Osteoblast (primary cell): Measurements from ENCODE around the gene RPRD1B. TPM values are rescaled to one million over a fixed set of nuclear protein-coding genes. Genes with fewer than 3 reads are reported as not detected.

ENCODE experiments used
- DNase-seq: peaks from one replicate; pipeline ENCODE4 v3.0.0; 2011; ENCODE audit warnings: low spot score, mixed read lengths; ENCODE audit not compliant: insufficient read length; ENCODE audit errors: missing footprints
- H2AFZ ChIP-seq: 2 replicates; pipeline ENCODE4 v1.6.0; 2011; ENCODE audit warnings: mild to moderate bottlenecking, low read length
- H3K27ac ChIP-seq: 2 replicates; pipeline ENCODE4 v1.5.1; 2011; ENCODE audit warnings: mild to moderate bottlenecking, low read depth, low read length, moderate library complexity
- H3K27me3 ChIP-seq: 2 replicates; pipeline ENCODE4 v1.6.0; 2012; ENCODE audit warnings: mild to moderate bottlenecking, control low read depth, inconsistent platforms, low read length, moderate library complexity; ENCODE audit not compliant: insufficient read depth
- H3K36me3 ChIP-seq: 2 replicates; pipeline ENCODE4 v1.5.1; 2011; ENCODE audit warnings: mild to moderate bottlenecking, low read length, control low read depth, moderate library complexity; ENCODE audit not compliant: insufficient read depth
- H3K4me1 ChIP-seq: 2 replicates; pipeline ENCODE4 v1.5.1; 2011; ENCODE audit warnings: mild to moderate bottlenecking, low read length, control low read depth, moderate library complexity; ENCODE audit not compliant: insufficient read depth
- H3K4me2 ChIP-seq: 2 replicates; pipeline ENCODE4 v1.6.0; 2011; ENCODE audit warnings: mild to moderate bottlenecking, low read length; ENCODE audit not compliant: insufficient read depth
- H3K4me3 ChIP-seq: fragments of 200-600 bp; sonication (generic); 3 replicates; pipeline ENCODE4 v1.5.1; 2012; ENCODE audit warnings: mild to moderate bottlenecking, low read length, inconsistent platforms; ENCODE audit not compliant: insufficient read depth
- H3K79me2 ChIP-seq: 2 replicates; pipeline ENCODE4 v1.6.0; 2012; ENCODE audit warnings: mild to moderate bottlenecking, low read length, control low read depth, inconsistent platforms; ENCODE audit not compliant: insufficient read depth
- H3K9me3 ChIP-seq: 2 replicates; pipeline ENCODE4 v1.5.1; 2011; ENCODE audit warnings: low read depth, low read length, control low read depth
- H4K20me1 ChIP-seq: 2 replicates; pipeline ENCODE4 v1.6.0; 2012; ENCODE audit warnings: mild to moderate bottlenecking, low read length, control low read depth; ENCODE audit not compliant: insufficient read depth
- CTCF ChIP-seq: IDR thresholded peaks from 2 replicates; pipeline ENCODE4 v1.5.1; 2011; ENCODE audit warnings: mild to moderate bottlenecking, low read depth, low read length, moderate library complexity; ENCODE audit errors: extremely low read depth
- total RNA-seq: library from RNA; depleted of rRNA; stranded (reverse); fragments of >200 nt; gene quantifications from 2 replicates; pipeline ENCODE4 v1.2.3, GENCODE V29; 2012

The RPRD1B gene
- total RNA-seq, 1 donor = 29.3 TPM

GRCh38 chr20:38002422-38002821 lies 31.1 kb upstream of the RPRD1B start:
- H3K4me1 ChIP-seq = peaks cover 17% of the 10 kb centered on the region
- peaks cover 17% of the 10 kb centered on the region for H3K36me3 ChIP-seq
- H3K4me2 ChIP-seq = no peak overlapping the region
- H4K20me1 ChIP-seq = peaks cover 3% of the 10 kb centered on the region
- H3K9me3 ChIP-seq = no peaks in the 10 kb centered on the region
- no peak for TF ChIP-seq CTCF
- no peak for DNase-seq
- no peaks in the 10 kb centered on the region for H3K79me2 ChIP-seq
- no peak overlapping the region for H2AFZ ChIP-seq
- peak overlapping the region; percentile 69 for H3K27ac ChIP-seq
- no peaks in the 10 kb centered on the region for H3K27me3 ChIP-seq
- no peak overlapping the region for H3K4me3 ChIP-seq

DNA sequence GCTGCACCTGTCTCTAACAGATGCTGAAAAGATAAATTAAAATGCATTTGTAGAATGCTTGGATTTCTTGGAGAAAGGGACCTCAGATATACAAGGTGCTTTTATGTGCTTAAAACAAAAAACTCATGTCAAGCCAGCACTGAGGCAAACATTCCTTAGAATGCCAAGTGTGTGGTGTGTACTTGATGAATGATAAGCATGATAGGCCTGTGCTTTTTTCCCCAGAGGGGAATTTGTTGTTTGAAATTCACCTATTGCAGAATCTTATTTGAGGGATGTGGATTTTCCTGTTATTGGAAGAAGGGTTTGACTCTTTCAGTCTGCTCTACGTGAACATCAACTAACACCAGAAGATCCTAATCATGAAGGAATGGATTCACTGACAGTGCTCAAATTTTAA lies 29.1 kb upstream of the RPRD1B start:
- H3K27ac ChIP-seq = no peak overlapping the region
- H3K4me2 ChIP-seq = no peak overlapping the region
- peaks cover under 1% of the 10 kb centered on the region for H3K36me3 ChIP-seq
- no peaks in the 10 kb centered on the region for H3K9me3 ChIP-seq
- TF ChIP-seq CTCF = no peak
- H3K4me3 ChIP-seq = no peak overlapping the region
- H3K79me2 ChIP-seq = no peaks in the 10 kb centered on the region
- no peak overlapping the region for H2AFZ ChIP-seq
- H4K20me1 ChIP-seq = peaks cover 3% of the 10 kb centered on the region
- peaks cover 17% of the 10 kb centered on the region for H3K4me1 ChIP-seq
- H3K27me3 ChIP-seq = no peaks in the 10 kb centered on the region
- no peak for DNase-seq

GRCh38 chr20:38005903-38006302 lies 27.6 kb upstream of the RPRD1B start:
- H4K20me1 ChIP-seq = peaks cover 3% of the 10 kb centered on the region
- no peaks in the 10 kb centered on the region for H3K27me3 ChIP-seq
- H3K27ac ChIP-seq = no peak overlapping the region
- no peak overlapping the region for H2AFZ ChIP-seq
- H3K4me1 ChIP-seq = peaks cover 17% of the 10 kb centered on the region
- no peaks in the 10 kb centered on the region for H3K36me3 ChIP-seq
- no peak for TF ChIP-seq CTCF
- no peak for DNase-seq
- peaks cover 6% of the 10 kb centered on the region for H3K79me2 ChIP-seq
- no peaks in the 10 kb centered on the region for H3K9me3 ChIP-seq
- H3K4me2 ChIP-seq = no peak overlapping the region
- H3K4me3 ChIP-seq = no peak overlapping the region

- Histone ChIP-seq H2AFZ (no peak overlapping the region), H3K9me3 (no peaks in the 10 kb centered on the region), H4K20me1 (no peaks in the 10 kb centered on the region), H3K4me2 (no peak overlapping the region), H3K27ac (no peak overlapping the region), H3K27me3 (no peaks in the 10 kb centered on the region), H3K36me3 (peaks cover 13% of the 10 kb centered on the region), H3K4me3 (no peak overlapping the region), H3K79me2 (peaks cover 6% of the 10 kb centered on the region), H3K4me1 (peaks cover under 1% of the 10 kb centered on the region)
- no peak for TF ChIP-seq CTCF
- no peak for DNase-seq
These were observed 26.0 kb upstream of the RPRD1B start for GRCh38 chr20:38007526-38007925.
